Fibroblast of pulmonary artery (primary cell): ENCODE results near the gene CASP5.
"Not testable (repeated sequence)": the region's sequence is repeated elsewhere in the genome, so short reads cannot be mapped to it uniquely, and the experiment has no call there.

Experiments used
- DNase-seq: peaks from one replicate; pipeline ENCODE4 v3.0.0-alpha.2; 2010; ENCODE audit warnings: low read depth
- H3K4me3 ChIP-seq: replicated peaks from 2 replicates; pipeline ENCODE4 v1.5.1; 2011; ENCODE audit warnings: low read depth, mild to moderate bottlenecking, control low read depth, low read length, moderate library complexity
- CTCF ChIP-seq: IDR thresholded peaks from 2 replicates; pipeline ENCODE4 v1.5.1; 2011; ENCODE audit warnings: mild to moderate bottlenecking, control low read depth, low read length, inconsistent platforms; ENCODE audit errors: missing control alignments

The CASP5 gene

DNA sequence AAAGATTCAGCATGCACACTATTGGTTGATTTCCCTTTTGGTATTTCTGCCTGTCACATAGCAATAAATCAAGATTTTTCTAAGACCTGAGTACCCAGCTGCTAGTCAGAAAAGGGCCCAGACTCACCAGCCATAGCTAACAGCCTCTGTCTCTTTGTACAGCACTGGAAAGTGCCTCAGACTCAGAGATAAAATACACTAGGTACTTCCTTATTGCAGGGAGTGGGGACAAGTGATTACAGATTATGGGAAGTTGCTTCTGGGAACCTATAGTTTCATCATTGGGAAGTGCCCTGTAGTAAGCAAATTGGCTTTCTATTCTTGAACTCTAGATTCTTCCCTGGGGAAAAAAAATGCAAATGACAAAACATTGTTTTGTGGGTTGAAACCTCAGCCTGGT lies at the start of gene CASP5:
TSS of gene CASP5 (minus strand) at position 166 of the 400 bp plus-strand sequence. CDS start at position 134, 32 bp downstream.
- H3K4me3 ChIP-seq = no peak within 1 kb of the TSS
- no peak for DNase-seq
- TF ChIP-seq CTCF = no peak

DNA sequence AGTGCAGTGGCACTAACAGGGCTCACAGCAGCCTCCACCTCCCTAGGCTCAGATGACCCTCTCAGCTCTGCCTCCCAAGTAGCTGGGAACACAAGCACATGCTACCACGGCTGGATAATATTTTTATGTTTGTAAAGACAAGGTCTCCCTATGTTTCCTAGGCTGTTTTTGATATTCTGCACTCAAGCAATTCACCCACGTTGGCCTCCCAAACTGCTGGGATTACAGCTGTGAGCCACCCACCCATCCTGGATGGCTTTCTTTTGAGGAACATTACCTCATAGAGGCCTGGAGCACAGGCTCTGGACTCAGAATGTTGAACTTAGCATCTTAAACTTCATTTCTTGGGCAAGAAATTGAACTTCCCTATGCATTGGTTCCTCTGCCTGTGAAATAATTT lies 49.1 kb upstream of the CASP5 start:
- not testable (repeated sequence) for H3K4me3 ChIP-seq, DNase-seq

GRCh38 chr11:105071089-105071732 lies 48.2 kb upstream of the CASP5 start:
- no peak overlapping the region for H3K4me3 ChIP-seq
- DNase-seq = no peak
- no peak for TF ChIP-seq CTCF

- no peak for DNase-seq
- H3K4me3 ChIP-seq = no peak overlapping the region
- no peak for TF ChIP-seq CTCF
These were observed 47.3 kb upstream of the CASP5 start for GRCh38 chr11:105070306-105070705.

- not testable (repeated sequence) for H3K4me3 ChIP-seq, DNase-seq
These were observed 46.8 kb upstream of the CASP5 start for GRCh38 chr11:105069749-105070148.

DNA sequence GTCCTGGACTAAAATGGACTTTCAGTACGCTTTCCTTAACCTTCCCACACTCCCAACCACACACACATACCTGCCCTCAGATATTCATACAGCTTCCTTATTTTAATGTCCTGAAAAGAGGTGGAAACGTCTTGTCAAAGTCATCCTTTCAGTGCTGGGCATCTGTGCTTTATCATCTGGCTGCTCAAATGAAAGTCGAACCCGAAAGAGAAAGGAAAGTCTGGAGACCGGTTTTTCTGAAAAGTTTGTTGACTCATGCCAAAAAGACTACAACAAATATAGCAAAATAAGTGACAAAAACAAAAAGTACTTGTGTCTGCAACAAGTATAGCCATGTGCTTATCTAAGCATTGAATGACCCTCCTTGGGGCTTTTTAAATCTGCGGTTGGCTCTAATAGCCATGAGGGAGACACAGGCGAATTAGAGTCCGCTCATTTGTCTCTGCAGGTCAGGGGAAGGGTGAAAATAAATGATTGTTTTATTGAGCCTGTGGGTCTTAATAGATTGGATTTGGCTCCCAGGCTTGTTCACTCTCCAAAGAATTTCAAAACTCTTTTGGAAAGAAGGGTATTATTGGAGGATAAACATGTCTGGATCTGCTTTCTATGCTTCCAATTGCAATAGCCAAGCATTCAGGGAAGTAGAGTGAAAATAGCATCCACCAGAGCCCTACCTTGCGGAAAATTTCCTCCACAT lies 40.4 kb upstream of the CASP5 start:
- DNase-seq, H3K4me3 ChIP-seq: not testable (repeated sequence)

GRCh38 chr11:105057432-105057831 lies 34.5 kb upstream of the CASP5 start:
- no peak overlapping the region for H3K4me3 ChIP-seq
- DNase-seq = no peak
- no peak for TF ChIP-seq CTCF

DNA sequence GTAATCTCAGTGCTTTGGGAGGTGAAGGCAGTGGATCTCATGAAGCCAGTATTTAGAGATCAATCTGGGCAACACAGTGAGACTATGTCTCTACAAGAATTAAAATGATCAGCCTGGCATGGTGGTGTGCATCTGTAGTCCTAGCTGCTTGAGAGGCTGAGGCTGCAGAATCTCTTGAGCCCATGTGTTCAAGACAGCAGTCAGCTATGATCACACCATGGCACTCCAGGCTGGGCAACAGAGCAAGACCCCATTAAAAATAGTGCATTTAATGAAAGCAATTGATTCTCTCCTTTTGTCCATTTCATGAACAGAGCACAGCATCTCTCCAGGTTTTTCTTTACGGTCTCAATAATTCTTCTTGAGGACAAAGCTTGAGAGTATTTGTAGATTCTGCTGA lies 33.5 kb upstream of the CASP5 start:
- TF ChIP-seq CTCF = no peak
- DNase-seq = no peak

More for the DNA sequence above, 33.5 kb upstream of the CASP5 start:
- H3K4me3 ChIP-seq = no peak overlapping the region
